H9 (cell line): ENCODE data around the gene EVC. TPM values are rescaled to one million over a fixed set of nuclear protein-coding genes. Genes with fewer than 3 reads are reported as not detected.

Source experiments
- DNase-seq: peaks from one replicate; pipeline ENCODE4 v3.0.0-alpha.2; 2017
- H2AFZ ChIP-seq: one replicate; pipeline ENCODE4 v1.6.1; 2013; ENCODE audit warnings: mild to moderate bottlenecking, low read length, control low read depth, moderate library complexity
- H2AK5ac ChIP-seq: 2 replicates; pipeline ENCODE4 v1.6.1; 2013; ENCODE audit warnings: low read length, control low read depth, mixed read lengths; ENCODE audit not compliant: insufficient read length
- H2BK120ac ChIP-seq: one replicate; pipeline ENCODE4 v1.6.1; 2013; ENCODE audit warnings: low read depth, mild to moderate bottlenecking, low read length, control low read depth, inconsistent platforms; ENCODE audit not compliant: poor library complexity, severe bottlenecking
- H2BK12ac ChIP-seq: 2 replicates; pipeline ENCODE4 v1.6.1; 2013; ENCODE audit warnings: low read length, control low read depth, mixed read lengths, low read depth; ENCODE audit not compliant: insufficient read length
- H2BK15ac ChIP-seq: 2 replicates; pipeline ENCODE4 v1.6.1; 2013; ENCODE audit warnings: low read depth, low read length, control low read depth
- H2BK20ac ChIP-seq: one replicate; pipeline ENCODE4 v1.6.1; 2013; ENCODE audit warnings: low read depth, mild to moderate bottlenecking, low read length, control low read depth, inconsistent platforms; ENCODE audit not compliant: poor library complexity, severe bottlenecking
- H2BK5ac ChIP-seq: 2 replicates; pipeline ENCODE4 v1.6.1; 2013; ENCODE audit warnings: low read length, control low read depth, mixed read lengths; ENCODE audit not compliant: insufficient read length
- H3K14ac ChIP-seq: 2 replicates; pipeline ENCODE4 v1.6.1; 2013; ENCODE audit warnings: low read length, control low read depth; ENCODE audit not compliant: insufficient read depth
- H3K18ac ChIP-seq: 2 replicates; pipeline ENCODE4 v1.6.1; 2013; ENCODE audit warnings: low read depth, mild to moderate bottlenecking, mixed read lengths, low read length, control low read depth; ENCODE audit not compliant: insufficient read length
- H3K23ac ChIP-seq: 2 replicates; pipeline ENCODE4 v1.6.1; 2013; ENCODE audit warnings: low read length, control low read depth, mixed read lengths, low read depth; ENCODE audit not compliant: insufficient read length
- H3K23me2 ChIP-seq: 2 replicates; pipeline ENCODE4 v1.6.1; 2013; ENCODE audit warnings: low read depth, mild to moderate bottlenecking, mixed read lengths, low read length, control low read depth; ENCODE audit not compliant: insufficient read length, poor library complexity, severe bottlenecking
- H3K27ac ChIP-seq: 2 replicates; pipeline ENCODE4 v1.5.1; 2013; ENCODE audit warnings: low read length, control low read depth, mixed read lengths, low read depth; ENCODE audit not compliant: insufficient read length
- H3K27me3 ChIP-seq: 2 replicates; pipeline ENCODE4 v1.6.1; 2013; ENCODE audit warnings: low read length, control low read depth, inconsistent platforms; ENCODE audit not compliant: insufficient read depth
- H3K4ac ChIP-seq: 2 replicates; pipeline ENCODE4 v1.6.1; 2013; ENCODE audit warnings: low read depth, mild to moderate bottlenecking, control low read depth, inconsistent platforms, low read length, moderate library complexity
- H3K4me1 ChIP-seq: 2 replicates; pipeline ENCODE4 v1.6.1; 2013; ENCODE audit warnings: low read length, control low read depth, inconsistent platforms; ENCODE audit not compliant: insufficient read depth
- H3K4me2 ChIP-seq: 2 replicates; pipeline ENCODE4 v1.6.1; 2013; ENCODE audit warnings: low read length, control low read depth, mixed read lengths; ENCODE audit not compliant: insufficient read length, insufficient read depth
- H3K56ac ChIP-seq: 2 replicates; pipeline ENCODE4 v1.6.1; 2013; ENCODE audit warnings: low read depth, mild to moderate bottlenecking, mixed read lengths, low read length, control low read depth; ENCODE audit not compliant: insufficient read length
- H3K79me1 ChIP-seq: 2 replicates; pipeline ENCODE4 v1.6.1; 2013; ENCODE audit warnings: low read depth, mild to moderate bottlenecking, moderate library complexity, low read length, control low read depth, inconsistent platforms; ENCODE audit not compliant: insufficient read depth, poor library complexity, severe bottlenecking
- H3K79me2 ChIP-seq: 2 replicates; pipeline ENCODE4 v1.6.1; 2013; ENCODE audit warnings: low read length, control low read depth, inconsistent platforms; ENCODE audit not compliant: insufficient read depth
- H3K9ac ChIP-seq: 2 replicates; pipeline ENCODE4 v1.6.1; 2013; ENCODE audit warnings: low read length, control low read depth, mixed read lengths; ENCODE audit not compliant: insufficient read length; ENCODE audit errors: extremely low read depth
- H3K9me3 ChIP-seq: one replicate; pipeline ENCODE4 v1.6.1; 2013; ENCODE audit warnings: low read depth, low read length, inconsistent platforms; ENCODE audit not compliant: control insufficient read depth
- H3T11ph ChIP-seq: one replicate; pipeline ENCODE4 v1.6.1; 2013; ENCODE audit warnings: mild to moderate bottlenecking, low read length, control low read depth, inconsistent platforms
- H4K20me1 ChIP-seq: one replicate; pipeline ENCODE4 v1.6.1; 2013; ENCODE audit not compliant: control insufficient read depth, insufficient read length, insufficient read depth
- H4K5ac ChIP-seq: 2 replicates; pipeline ENCODE4 v1.6.1; 2013; ENCODE audit warnings: low read depth, mild to moderate bottlenecking, mixed read lengths, low read length, control low read depth; ENCODE audit not compliant: insufficient read length
- H4K8ac ChIP-seq: replicated peaks from 2 replicates; pipeline ENCODE4 v1.6.1; 2013; ENCODE audit warnings: low read length, control low read depth, mixed read lengths, low read depth; ENCODE audit not compliant: insufficient read length
- H4K91ac ChIP-seq: 2 replicates; pipeline ENCODE4 v1.6.1; 2013; ENCODE audit warnings: low read depth, mild to moderate bottlenecking, moderate library complexity, mixed read lengths, low read length, control low read depth; ENCODE audit not compliant: insufficient read length
- H3K27ac Mint-ChIP-seq, 3 experiments: 2 replicates in 2 of 3; 3 replicates in 1 of 3; pipeline ENCODE4 v1.8.0; 2020 to 2021; ENCODE audit warnings: mixed read lengths in 3 of 3, mild to moderate bottlenecking in 1 of 3, moderate library complexity in 1 of 3
- H3K27me3 Mint-ChIP-seq: 2 replicates; pipeline ENCODE4 v1.8.0; 2021; ENCODE audit warnings: low read depth, mild to moderate bottlenecking, moderate library complexity, mixed read lengths
- H3K36me3 Mint-ChIP-seq, 3 experiments: 2 replicates in 2 of 3; 3 replicates in 1 of 3; pipeline ENCODE4 v1.8.0; 2020 to 2021; ENCODE audit warnings: low read depth in 3 of 3, mixed read lengths in 3 of 3; ENCODE audit not compliant: insufficient read depth in 1 of 3
- H3K4me1 Mint-ChIP-seq, 2 experiments: 2 replicates each; pipeline ENCODE4 v1.8.0; 2020; ENCODE audit warnings: mixed read lengths in 2 of 2
- H3K4me3 Mint-ChIP-seq, 2 experiments: 2 replicates in 1 of 2; 3 replicates in 1 of 2; pipeline ENCODE4 v1.8.0; 2020 to 2021; ENCODE audit warnings: mild to moderate bottlenecking in 2 of 2, mixed read lengths in 2 of 2, moderate library complexity in 1 of 2
- H3K9me3 Mint-ChIP-seq, 2 experiments: 2 replicates in 1 of 2; 3 replicates in 1 of 2; pipeline ENCODE4 v1.8.0; 2020; ENCODE audit warnings: mild to moderate bottlenecking in 2 of 2, mixed read lengths in 2 of 2, moderate library complexity in 1 of 2
- CTCF ChIP-seq: fragments of 200-600 bp; sonication (generic); conservative IDR thresholded peaks from 3 replicates; pipeline ENCODE4 v1.8.0; 2021; ENCODE audit warnings: antibody characterized with exemption, mild to moderate bottlenecking
- WGBS: extraction: QIAGEN DNeasy Blood & Tissue Kit; methylation state at CpG from one replicate; pipeline ENCODE4 v1.1.7; 2013; ENCODE audit warnings: missing lambda C conversion rate, low lambda C conversion rate, mixed read lengths; ENCODE audit not compliant: insufficient read length; ENCODE audit errors: extremely low coverage; 5-methylcytosine and 5-hydroxymethylcytosine counted together
- total RNA-seq: library from RNA; stranded (reverse); gene quantifications from 2 replicates; pipeline ENCODE4 v1.2.1, GENCODE V29; 2021

Gene EVC
- total RNA-seq, 1 experiment from 2014 or later: 10.1 TPM

DNA sequence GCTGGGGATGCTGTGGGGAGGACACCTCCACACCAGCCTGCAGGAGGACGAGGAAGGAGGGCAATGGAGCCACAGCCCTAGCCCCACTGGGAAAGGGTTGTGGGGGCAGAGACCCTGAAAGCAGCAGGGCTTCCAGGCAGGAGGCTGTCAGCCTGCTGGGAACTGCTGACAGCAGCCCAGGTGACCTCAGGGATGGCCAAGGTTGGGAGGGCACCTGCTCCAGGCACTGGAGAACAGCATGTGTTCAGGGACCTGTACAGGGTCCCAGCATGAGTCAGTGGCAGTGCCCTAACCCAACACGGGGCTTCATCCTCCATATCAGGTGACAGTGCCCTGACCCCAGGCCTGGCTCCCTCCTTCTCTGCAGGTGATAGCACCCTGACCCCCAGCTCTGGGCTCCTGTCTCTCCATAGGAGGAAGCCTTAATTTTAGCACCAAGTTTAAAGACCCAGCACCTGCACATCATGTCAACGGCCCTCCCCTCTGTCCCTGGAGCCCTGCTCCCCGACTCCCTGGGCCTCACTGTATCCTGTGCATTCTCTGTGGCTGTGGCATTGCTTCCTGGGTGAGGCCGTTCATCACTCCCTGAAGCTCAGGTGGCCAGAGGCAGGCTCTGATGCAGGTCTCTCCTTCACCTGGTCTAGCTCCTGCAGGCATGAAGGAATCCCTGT, 115.6 kb downstream of the EVC start:
- no peak overlapping the region for H3K4me3 Mint-ChIP-seq
- H3K27me3 Mint-ChIP-seq: peaks cover 1% of the 10 kb centered on the region; the same call in 1 of the 2 replicates
- no peak overlapping the region for H3K14ac ChIP-seq
- H3K36me3 Mint-ChIP-seq: peaks cover 48 to 67% (median 53%) of the 10 kb centered on the region in 3 experiments; a peak in 6 of 7 replicates
- H4K5ac ChIP-seq: no peak overlapping the region
- H2BK20ac ChIP-seq: no peak overlapping the region
- H3K4me2 ChIP-seq: no peak overlapping the region
- no peak overlapping the region for H4K91ac ChIP-seq
- no peaks in the 10 kb centered on the region for H3K9me3 ChIP-seq
- H3K9ac ChIP-seq: no peak overlapping the region
- H3K79me2 ChIP-seq: no peaks in the 10 kb centered on the region
- H3T11ph ChIP-seq: no peak overlapping the region
- H3K27ac Mint-ChIP-seq: peak overlapping the region in 1 of 3 experiments; percentile 33; a peak in 1 of 7 replicates
- no peak for DNase-seq
- no peak overlapping the region for H3K56ac ChIP-seq
- no peaks in the 10 kb centered on the region; a peak in 1 of 5 replicates for H3K9me3 Mint-ChIP-seq
- no peak overlapping the region for H3K4ac ChIP-seq
- no CpG with 5 or more reads among the region's 5 CpGs for WGBS
- H3K27ac ChIP-seq: no peak overlapping the region
- no peaks in the 10 kb centered on the region for H3K27me3 ChIP-seq
- H3K4me1 ChIP-seq: no peaks in the 10 kb centered on the region
- H2BK15ac ChIP-seq: no peak overlapping the region
- H3K18ac ChIP-seq: no peak overlapping the region
- peaks cover 0 to 2% of the 10 kb centered on the region in 2 experiments; a peak in 1 of 4 replicates for H3K4me1 Mint-ChIP-seq
- H2AFZ ChIP-seq: no peak overlapping the region
- H4K20me1 ChIP-seq: peaks cover 2% of the 10 kb centered on the region
- no peak overlapping the region for H2BK120ac ChIP-seq
- no peak overlapping the region for H2BK12ac ChIP-seq
- no peak overlapping the region for H2BK5ac ChIP-seq
- H3K23ac ChIP-seq: no peak overlapping the region
- no peak for TF ChIP-seq CTCF
- H4K8ac ChIP-seq: no peak overlapping the region
- no peaks in the 10 kb centered on the region for H3K23me2 ChIP-seq
- H2AK5ac ChIP-seq: no peak overlapping the region
- no peaks in the 10 kb centered on the region for H3K79me1 ChIP-seq
